Activated T-helper 9 cell treated with anti-CD3 and anti-CD28 coated beads, Interleukin-2, amount 50 U/mL, for 16 hours (primary cell): Measurements from ENCODE around the gene TULP4.
A peak's percentile ranks its signal among the peaks of the same experiment; 100 is the strongest.
"Not testable (repeated sequence)": the region's sequence is repeated elsewhere in the genome, so short reads cannot be mapped to it uniquely, and the experiment has no call there.

Experiments used
- DNase-seq: peaks from one replicate; pipeline ENCODE4 v3.0.0-alpha.2; 2020; ENCODE audit warnings: low read depth

TULP4 gene

DNA sequence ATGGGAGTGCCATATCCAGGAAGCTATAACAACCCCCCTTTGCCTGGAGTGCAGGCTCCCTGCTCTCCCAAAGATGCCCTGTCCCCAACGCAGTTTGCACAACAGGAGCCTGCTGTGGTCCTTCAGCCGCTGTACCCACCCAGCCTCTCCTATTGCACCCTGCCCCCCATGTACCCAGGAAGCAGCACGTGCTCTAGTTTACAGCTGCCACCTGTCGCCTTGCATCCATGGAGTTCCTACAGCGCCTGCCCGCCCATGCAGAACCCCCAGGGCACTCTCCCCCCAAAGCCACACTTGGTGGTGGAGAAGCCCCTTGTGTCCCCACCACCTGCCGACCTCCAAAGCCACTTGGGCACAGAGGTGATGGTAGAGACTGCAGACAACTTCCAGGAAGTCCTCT lies 191.0 kb downstream of the TULP4 start:
- DNase-seq, result no peak

DNA sequence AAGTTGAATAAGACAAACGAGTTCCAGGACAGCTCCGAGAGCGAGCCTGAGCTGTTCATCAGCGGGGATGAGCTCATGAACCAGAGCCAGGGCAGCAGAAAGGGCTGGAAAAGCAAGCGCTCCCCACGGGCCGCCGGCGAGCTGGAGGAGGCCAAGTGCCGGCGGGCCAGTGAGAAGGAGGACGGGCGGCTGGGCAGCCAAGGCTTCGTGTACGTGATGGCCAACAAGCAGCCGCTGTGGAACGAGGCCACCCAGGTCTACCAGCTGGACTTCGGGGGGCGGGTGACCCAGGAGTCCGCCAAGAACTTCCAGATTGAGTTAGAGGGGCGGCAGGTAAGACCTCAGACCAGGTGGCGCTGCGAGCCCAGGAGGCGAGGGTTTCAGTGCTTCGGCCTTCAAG lies 191.6 kb downstream of the TULP4 start:
- DNase-seq, result no peak

- DNase-seq, result no peak
Observed at GRCh38 chr6:158505194-158505593, 192.9 kb downstream of the TULP4 start.

GRCh38 chr6:158506601-158507000 lies 194.3 kb downstream of the TULP4 start:
- DNase-seq, result no peak

- DNase-seq, result no peak
Observed at GRCh38 chr6:158507174-158507573, 194.9 kb downstream of the TULP4 start.

DNA sequence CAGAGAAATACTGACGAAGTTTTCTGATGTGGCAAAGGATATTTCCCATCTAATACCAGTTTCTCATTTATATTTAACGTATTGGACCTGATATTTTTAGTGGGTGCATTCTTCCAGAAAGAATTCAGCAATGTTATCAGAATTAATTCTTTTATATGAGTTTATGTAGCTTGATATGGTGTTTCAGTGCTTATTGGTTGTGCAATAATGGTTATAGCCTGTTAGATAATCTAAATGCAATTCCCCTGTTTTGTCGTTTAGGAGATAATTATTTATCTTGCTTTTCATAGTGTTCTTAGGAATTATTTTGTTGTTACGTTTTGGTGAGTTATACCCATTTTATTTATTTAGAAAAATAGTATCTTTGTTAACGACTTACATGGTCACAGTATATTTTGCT lies 196.2 kb downstream of the TULP4 start:
- no peak for DNase-seq

GRCh38 chr6:158509465-158509864 lies 197.2 kb downstream of the TULP4 start:
- no peak for DNase-seq

GRCh38 chr6:158512809-158513208 lies 200.5 kb downstream of the TULP4 start:
- no peak for DNase-seq

GRCh38 chr6:158514176-158514575 lies 201.9 kb downstream of the TULP4 start:
- DNase-seq, result no peak

DNA sequence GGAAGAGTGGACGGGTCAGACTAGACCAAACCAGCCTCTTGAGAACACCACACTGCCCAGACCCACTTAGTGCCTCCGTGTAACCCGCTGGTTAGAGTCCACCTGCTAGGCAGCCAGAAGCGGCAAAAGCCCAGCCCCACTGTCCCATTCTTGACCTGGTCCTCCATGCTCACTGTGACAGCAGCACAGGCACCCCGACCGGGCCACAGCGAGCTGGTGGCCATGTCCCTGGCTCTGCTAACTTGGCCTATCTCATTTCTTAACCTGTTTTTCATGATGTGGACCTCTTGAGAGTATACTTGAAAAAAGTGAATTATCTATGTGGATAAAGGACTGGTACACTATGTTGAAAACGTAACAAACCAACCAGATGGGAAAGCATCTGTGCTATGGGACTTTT lies 202.7 kb downstream of the TULP4 start:
- no peak for DNase-seq

DNA sequence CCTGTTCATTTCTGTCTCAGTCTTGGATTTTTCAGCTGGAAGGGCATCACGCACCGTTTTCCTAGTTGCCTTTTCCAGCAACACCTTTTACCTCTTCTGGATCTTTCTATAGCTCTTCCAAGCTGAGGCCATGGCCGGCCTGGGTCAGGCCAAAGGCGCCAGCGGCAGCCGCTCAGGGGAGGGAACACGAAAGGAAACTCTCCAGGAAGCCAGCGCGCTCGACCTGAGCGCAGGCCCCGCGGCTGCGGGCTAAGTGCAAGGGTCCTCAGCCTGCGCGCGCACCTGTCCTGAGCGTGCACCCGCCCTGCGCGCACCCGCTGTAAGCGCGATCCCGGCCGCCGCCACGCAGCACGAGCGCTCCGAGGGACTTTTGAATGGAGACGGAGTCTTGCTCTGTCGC lies 203.8 kb downstream of the TULP4 start:
- DNase-seq, result no peak

DNA sequence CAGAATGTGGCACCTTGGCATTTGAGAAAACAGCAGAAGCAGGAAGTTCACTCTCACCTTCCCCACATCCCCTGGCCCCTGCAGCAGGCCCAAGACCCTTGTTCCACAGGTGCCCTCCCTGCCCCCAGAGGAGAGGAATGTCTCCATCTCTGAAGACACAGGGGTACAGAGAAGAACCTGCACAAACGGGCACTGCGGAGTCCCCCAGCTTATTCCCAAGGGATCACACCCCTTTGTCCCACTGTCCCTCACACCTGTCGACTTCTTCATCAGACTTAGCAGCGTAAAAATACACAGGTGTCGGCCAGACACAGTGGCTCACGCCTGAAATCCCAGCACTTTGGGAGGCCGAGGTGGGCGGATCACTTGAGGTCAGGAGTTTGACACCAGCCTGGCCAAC lies 204.8 kb downstream of the TULP4 start:
- no peak for DNase-seq

DNA sequence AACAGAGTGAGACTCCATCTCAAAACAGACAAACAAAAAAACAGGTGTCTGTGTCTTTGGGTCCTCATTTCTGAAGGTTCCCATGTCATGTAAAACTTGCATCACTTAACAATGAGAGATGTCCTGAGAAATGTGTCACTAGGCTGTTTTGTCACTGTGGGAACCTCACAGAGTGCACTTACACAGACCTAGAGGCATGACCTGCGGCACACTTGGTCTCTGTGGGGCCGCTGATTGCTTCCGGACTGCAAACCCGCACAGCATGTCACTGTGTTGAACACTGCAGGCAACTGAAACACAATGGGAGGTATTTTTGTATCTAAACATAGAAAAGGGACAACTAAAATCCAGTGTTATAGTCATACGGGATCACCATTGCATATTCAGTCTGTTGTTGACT lies 205.3 kb downstream of the TULP4 start:
- DNase-seq, result no peak

GRCh38 chr6:158518191-158519127 lies 206.2 kb downstream of the TULP4 start:
- DNase-seq, result peak; percentile 30

DNA sequence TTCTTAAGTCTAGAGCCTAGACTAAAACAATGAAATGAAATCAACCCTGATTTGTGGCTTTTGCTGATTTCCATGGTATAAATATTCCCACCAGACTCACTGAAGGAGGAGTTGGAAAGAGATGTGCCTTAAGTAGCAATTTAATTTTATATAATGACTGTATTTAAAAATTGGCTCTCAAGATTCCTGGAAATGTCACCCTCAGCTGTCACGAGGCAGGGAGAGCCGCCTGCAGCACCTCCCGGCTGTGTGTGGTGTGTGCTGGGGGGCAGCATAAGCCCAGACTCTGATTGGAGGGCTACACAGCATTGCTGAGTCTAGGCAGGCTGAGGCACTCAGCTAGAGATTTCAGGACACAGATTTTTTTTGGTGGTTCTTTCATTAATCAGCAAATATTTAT lies 207.0 kb downstream of the TULP4 start:
- DNase-seq, result no peak

GRCh38 chr6:158519761-158520160 lies 207.5 kb downstream of the TULP4 start:
- no peak for DNase-seq

- DNase-seq, result not testable (repeated sequence)
Observed at GRCh38 chr6:158520975-158521374, 208.7 kb downstream of the TULP4 start.

GRCh38 chr6:158521759-158522158 lies 209.5 kb downstream of the TULP4 start:
- DNase-seq, result no peak

- no peak for DNase-seq
Observed at GRCh38 chr6:158522616-158523015, 210.4 kb downstream of the TULP4 start.

GRCh38 chr6:158524311-158524710 lies 212.0 kb downstream of the TULP4 start:
- DNase-seq, result no peak

- not testable (repeated sequence) for DNase-seq
Observed at GRCh38 chr6:158527858-158528257, 215.6 kb downstream of the TULP4 start.

GRCh38 chr6:158528826-158529225 lies 216.6 kb downstream of the TULP4 start:
- DNase-seq, result no peak

DNA sequence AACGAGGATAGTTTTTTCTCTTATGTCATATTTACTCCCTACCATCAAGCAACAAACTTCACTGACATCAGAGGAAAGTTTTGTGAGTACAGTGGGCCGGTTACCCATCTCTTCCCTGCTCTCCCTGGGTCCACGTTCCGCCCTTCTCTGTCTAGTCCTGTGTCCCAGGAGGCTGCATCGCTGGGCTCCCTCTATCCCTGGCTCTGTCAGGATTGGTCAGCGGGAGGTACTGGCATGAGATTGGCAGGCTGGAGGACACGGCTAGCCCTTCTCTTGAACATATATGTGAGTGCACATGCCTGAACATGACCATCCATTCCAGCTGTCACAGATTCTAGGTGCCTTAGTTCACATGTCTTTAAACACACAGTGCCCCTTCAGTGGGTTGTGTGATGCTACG lies 217.4 kb downstream of the TULP4 start:
- no peak for DNase-seq

- no peak for DNase-seq
Observed at GRCh38 chr6:158531566-158531965, 219.3 kb downstream of the TULP4 start.
